Coronary artery (tissue), 2 donors: ENCODE results near the gene FAM168A.

Experiments
- DNase-seq: peaks from one replicate; pipeline ENCODE4 v3.0.0-alpha.2; 2017; ENCODE audit warnings: low spot score
- H3K27ac ChIP-seq, 2 donors: fragments of 200-600 bp; sonication (generic); one replicate each; pipeline ENCODE4 v1.5.1; 2016 to 2019
- H3K4me3 ChIP-seq: fragments of 200-600 bp; sonication (generic); 2 replicates; pipeline ENCODE4 v1.5.1; 2016; ENCODE audit warnings: mild to moderate bottlenecking, moderate library complexity
- TF ChIP-seq, protein P1 (sequence below): fragments of 200-600 bp; sonication (generic); IDR thresholded peaks from one replicate; pipeline ENCODE4 v1.5.1; 2019; ENCODE audit warnings: antibody characterized with exemption

The FAM168A gene

GRCh38 chr11:73406131-73406530, 191.8 kb downstream of the FAM168A start:
- TF ChIP-seq, protein P1, sequence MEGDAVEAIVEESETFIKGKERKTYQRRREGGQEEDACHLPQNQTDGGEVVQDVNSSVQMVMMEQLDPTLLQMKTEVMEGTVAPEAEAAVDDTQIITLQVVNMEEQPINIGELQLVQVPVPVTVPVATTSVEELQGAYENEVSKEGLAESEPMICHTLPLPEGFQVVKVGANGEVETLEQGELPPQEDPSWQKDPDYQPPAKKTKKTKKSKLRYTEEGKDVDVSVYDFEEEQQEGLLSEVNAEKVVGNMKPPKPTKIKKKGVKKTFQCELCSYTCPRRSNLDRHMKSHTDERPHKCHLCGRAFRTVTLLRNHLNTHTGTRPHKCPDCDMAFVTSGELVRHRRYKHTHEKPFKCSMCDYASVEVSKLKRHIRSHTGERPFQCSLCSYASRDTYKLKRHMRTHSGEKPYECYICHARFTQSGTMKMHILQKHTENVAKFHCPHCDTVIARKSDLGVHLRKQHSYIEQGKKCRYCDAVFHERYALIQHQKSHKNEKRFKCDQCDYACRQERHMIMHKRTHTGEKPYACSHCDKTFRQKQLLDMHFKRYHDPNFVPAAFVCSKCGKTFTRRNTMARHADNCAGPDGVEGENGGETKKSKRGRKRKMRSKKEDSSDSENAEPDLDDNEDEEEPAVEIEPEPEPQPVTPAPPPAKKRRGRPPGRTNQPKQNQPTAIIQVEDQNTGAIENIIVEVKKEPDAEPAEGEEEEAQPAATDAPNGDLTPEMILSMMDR: no peak
- no peak for DNase-seq
- Histone ChIP-seq H3K4me3 (no peak overlapping the region), H3K27ac (no peak overlapping the region)

DNA sequence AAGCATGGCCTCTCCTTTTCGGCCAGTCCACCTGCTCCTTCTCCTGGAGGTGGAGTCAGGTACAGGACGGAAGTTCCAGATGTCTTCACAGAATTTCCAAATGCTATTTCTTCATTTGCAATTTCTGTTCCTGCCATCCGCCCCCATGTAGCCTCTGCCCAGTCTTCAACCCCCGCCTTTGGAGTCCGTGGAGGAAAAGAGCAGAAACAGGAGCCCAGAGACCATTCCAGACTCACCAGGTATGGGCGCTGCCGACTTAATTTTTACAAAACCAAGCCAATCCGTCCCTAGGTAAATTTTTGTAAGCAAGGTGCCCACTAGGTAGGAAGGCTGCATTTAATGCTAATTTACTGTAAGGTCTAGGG, 192.8 kb downstream of the FAM168A start:
- TF ChIP-seq, protein P1: no peak
- Histone ChIP-seq H3K4me3 (no peak overlapping the region), H3K27ac (no peak overlapping the region)
- DNase-seq: no peak

GRCh38 chr11:73404506-73405145, 193.3 kb downstream of the FAM168A start:
- Histone ChIP-seq H3K4me3 (no peak overlapping the region), H3K27ac (no peak overlapping the region)
- TF ChIP-seq, protein P1: no peak
- no peak for DNase-seq

- H3K4me3 ChIP-seq: no peak overlapping the region
- H3K27ac ChIP-seq: no peak overlapping the region
- TF ChIP-seq, protein P1: peak; percentile 30
- DNase-seq: peak; percentile 72
These were observed 193.9 kb downstream of the FAM168A start for GRCh38 chr11:73404048-73404447.

GRCh38 chr11:73403541-73403940, 194.4 kb downstream of the FAM168A start:
- no peak overlapping the region for H3K4me3 ChIP-seq
- no peak overlapping the region for H3K27ac ChIP-seq
- DNase-seq: no peak
- TF ChIP-seq, protein P1: no peak

- H3K27ac ChIP-seq: no peak overlapping the region
- DNase-seq: no peak
- TF ChIP-seq, protein P1: no peak
- no peak overlapping the region for H3K4me3 ChIP-seq
These were observed 195.1 kb downstream of the FAM168A start for GRCh38 chr11:73402834-73403185.
